Stimulated activated CD4-positive, alpha-beta T cell treated with anti-CD3 and anti-CD28 coated beads, Interleukin-1b, Interleukin-23, amount 100 ng/mL, for 1 hour (primary cell): Measurements from ENCODE around the gene TSACC.

ENCODE experiments used
- DNase-seq, 2 donors: peaks; one replicate each; pipeline ENCODE4 v3.0.0-alpha.2; 2020; ENCODE audit warnings: low read depth in 2 of 2

TSACC gene

GRCh38 chr1:156373546-156373945 lies 35.2 kb downstream of the TSACC start:
- DNase-seq = no peak

- no peak for DNase-seq
Observed at GRCh38 chr1:156376146-156376545, 37.8 kb downstream of the TSACC start.

DNA sequence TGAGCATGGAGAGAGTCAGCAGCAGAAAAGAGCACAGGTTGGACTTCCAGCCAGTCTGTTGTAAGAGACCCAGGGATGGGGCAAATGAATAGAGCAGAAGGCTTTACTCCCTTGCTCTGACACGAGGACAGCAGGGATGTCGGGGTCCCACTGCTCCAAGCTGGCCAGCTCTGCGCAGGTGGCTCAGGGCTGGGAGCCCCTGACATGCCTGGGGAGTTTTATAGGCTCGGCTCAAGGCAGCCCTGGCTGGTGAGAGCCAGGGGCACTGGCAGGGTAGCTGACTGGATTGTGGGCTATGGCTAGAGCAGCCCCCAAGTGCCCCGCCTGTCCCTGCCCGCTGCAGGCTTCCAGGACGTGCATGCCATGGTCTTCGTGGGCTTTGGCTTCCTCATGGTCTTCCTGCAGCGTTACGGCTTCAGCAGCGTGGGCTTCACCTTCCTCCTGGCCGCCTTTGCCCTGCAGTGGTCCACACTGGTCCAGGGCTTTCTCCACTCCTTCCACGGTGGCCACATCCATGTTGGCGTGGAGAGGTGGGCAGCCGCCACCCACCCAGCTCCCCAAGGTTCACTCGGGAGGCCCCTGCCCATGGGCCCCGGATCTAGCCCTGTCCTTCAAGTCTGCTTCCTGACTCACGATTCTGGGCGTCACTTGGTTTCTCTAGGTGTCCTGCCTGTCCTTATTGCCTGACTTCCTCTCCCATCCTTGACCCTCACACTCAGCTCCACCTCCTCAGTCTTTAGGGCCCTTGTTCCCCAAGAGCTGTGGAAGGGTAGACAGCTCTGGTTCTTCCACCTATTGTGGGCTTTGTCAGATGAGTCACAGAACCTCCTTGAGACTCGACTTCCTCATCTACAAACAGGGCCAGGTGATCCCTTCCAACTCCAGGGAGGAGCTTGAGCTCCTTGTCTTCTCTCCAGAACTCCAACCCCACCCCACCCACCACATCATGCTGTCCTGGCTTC lies 38.9 kb downstream of the TSACC start:
- DNase-seq = no peak

- no peak for DNase-seq
Observed at GRCh38 chr1:156378557-156378956, 40.2 kb downstream of the TSACC start.

DNA sequence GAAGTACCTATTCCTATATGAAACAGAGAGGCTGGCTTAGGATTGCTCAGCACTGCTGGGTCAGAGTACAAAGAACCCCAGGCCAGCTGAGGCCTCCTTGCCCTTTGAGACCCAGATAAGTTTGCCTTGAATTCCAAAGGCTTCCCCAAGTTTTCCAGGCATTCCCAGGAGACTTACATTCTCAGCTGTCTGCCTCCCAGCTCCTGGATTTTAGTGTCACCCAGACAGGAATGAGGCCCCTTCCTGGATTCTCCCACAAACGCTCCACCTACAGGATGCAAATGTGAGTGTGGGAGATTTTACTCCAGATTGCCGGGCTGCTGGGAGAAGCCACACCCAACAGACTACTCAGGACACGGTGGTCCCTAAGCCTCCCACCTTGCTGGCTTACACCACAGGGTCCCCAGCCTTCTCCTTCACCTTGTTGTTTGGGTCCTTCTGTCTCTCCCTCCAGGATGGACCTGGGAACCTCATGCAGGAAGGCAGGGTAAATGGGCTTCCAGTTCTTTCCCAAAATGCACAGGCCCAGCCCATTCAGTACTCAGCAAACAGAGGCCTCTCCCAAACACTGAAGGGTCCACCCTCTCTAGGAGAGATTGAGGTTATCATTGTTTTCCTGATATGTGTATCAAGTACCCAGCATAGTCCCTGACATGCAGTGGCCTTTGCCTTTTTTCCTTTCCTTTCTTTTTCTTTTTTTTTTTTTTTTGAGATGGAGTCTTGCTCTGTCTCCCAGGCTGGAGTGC lies 41.3 kb downstream of the TSACC start:
- DNase-seq = no peak

GRCh38 chr1:156382561-156382960 lies 44.2 kb downstream of the TSACC start:
- DNase-seq = no peak

DNA sequence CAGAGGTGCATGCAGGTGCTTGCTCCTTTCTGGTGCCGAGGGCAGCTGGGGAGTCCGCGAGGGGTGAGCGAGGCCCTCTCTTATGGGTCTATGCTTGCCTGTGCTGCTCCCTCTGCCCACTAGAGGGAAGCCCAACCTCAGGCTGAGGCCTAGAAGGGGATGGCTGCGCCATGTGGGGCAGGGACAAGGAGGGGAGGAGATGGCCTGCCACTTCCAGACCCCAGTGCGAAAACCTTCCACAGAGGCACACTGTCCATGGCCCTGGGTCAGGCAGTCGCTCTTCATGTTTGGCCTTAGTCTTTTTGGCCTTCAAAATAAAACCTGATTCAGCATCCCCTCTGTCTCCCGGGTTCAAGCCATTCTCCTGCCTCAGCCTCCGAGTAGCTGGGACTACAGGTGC lies 44.7 kb downstream of the TSACC start:
- peak; percentile 10 to 44 for DNase-seq

DNA sequence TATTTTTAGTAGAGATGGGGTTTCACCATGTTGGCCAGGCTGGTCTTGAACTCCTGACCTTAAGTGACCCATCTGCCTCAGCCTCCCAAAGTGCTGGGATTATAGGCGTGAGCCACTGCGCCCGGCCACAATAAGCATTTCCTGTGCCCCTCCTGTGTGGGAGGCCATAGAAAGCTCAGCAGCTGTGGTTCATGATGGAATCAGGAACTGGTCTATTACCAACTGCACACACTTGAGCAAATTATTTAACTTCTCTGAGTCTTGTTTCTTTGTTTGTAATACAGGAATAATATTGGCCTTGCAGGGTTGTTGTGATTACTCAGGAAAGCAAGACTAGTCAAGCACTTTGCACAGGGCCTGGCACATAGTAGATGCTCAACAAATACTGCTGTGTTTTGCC lies 45.7 kb downstream of the TSACC start:
- DNase-seq = no peak

DNA sequence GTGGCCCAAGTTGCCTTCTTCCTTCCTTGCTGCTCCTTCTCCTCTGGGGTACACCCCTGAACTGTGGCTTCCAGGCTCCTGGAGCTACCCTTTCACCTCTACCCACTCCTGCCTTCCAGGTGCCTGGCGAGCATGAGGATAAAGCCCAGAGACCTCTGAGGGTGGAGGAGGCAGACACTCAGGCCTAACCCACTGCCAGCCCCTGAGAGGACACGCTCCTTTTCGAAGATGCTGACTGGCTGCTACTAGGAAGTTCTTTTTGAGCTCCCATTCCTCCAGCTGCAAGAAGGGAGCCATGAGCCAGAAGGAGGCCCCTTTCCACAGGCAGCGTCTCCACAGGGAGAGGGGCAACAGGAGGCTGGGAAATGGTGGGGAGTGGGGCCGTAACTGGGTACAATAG lies 46.3 kb downstream of the TSACC start:
- DNase-seq = no peak

DNA sequence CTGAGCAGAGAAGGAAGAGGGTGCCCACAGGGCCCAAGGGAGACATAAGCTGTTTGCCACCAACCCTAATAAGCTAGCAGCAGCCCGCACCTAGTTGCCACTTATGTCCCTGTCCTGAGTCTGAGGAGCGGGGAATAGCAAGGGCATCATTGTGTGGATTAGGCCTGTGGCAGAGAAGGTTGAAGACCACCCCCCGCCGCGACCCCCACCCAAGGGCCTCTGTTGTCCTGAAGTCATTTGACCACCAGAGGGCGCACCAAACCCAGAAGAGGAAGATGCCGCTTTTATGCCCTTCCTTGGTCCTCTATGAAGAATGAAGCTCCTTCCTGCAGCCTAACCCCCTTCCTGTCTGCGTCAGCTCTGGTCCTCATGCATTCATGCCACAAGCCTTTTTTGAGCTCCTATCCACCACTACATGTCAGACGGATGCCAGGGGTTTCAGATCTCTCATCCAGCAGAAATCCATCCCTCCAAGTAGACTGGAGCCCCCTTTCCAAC lies 47.3 kb downstream of the TSACC start:
- DNase-seq = peak; percentile 35 to 55

DNA sequence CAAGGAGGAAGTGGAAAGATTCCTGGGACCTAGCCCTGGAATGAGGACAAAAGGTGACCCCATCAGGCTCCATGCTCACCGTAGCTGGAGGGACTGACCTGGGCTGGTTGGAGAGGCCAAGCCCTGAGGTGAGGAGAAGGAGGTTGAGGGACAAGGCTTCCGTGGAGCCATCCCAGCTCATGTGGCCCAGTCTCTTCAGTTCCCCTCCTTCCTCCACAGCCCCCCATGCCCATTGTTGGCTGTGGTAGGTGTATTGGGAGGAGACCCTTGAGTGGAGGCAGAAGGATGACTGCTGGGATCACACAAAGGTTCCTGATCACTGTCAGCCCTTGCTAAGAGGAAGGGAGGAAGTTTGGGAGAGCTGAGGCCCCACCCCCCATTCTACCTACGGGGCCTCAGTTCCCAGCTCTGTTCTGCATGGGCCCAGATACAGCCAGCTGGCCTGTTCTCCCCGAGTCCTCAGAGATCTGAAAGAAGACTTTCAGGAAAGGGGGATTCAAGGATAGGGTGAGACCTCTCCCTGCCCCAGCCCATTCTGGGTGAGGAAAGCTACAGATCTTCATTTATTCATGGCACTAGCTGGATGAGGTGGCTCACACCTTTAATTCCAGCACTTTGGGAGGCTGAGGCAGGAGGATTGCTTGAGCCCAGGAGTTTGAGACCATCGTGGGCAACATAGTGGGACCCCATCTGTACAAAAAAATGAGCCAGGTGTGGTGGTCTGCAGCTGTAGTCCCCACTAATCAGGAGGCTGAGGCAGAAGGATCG lies 48.0 kb downstream of the TSACC start:
- DNase-seq = no peak

- DNase-seq = no peak
Observed at GRCh38 chr1:156386949-156387869, 48.9 kb downstream of the TSACC start.

DNA sequence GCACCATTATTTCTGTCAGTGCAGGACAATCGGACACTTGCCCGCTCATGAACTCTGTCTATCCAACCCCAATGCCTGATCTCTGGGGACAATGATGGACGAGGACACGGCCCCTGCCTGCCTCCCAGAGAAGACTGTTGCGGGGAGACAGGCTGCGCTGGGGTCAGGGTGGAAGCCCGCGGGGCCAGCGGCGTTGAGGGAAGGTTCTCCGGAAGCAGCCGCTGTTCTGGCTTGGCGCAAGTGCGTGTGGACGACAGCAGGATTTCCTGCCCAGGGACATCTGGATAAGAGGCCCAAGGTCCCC lies 49.5 kb downstream of the TSACC start:
- DNase-seq = no peak

DNA sequence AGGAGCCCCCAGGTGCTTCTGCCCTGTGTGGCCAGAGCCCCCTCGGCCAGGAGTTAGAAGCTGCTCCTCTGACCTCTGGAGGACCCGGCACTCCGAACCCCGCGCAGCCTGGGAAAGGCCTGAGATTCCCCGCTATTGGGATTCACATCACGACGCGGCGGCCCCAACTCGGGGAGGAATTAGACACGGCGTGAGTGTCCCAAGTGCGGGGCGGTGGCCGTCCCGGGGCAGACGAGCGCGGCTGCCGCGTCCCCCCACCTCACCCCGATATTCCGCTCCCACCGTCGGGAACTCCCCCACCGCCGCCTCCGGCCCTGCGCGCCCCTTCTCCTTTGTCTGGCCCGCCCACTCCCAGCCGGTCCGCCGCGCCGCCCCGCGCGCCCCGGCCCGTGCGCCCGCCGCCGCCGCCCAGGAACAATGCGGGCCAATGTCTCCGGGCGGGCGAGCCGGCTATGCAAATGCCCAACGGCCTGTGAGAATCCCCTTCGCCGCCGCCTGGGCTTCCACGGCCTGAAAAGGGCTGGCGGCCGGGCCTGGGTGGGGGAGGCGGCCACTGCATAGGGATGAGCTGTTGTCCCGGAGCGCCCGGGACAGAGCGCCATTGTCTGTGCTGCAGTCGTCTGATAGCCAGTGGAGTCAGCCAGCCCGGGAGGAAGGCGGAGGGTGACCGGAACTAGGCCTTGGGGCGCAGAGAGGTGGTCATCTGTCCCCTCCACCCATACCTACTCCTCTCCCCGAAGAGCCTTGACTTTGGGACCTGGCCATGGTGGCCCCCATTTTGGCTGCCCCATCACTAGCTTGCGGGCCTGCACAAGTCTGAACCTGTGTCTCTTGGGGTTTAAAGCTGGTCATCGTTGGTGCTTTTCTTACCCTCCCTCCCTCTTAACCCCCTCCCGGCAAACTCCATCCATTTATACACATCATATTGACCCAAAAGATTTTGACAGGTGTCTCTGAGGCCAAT lies 50.1 kb downstream of the TSACC start:
- no peak for DNase-seq

- DNase-seq = no peak
Observed at GRCh38 chr1:156389311-156389710, 51.0 kb downstream of the TSACC start.

- no peak for DNase-seq
Observed at GRCh38 chr1:156390469-156391365, 52.4 kb downstream of the TSACC start.

DNA sequence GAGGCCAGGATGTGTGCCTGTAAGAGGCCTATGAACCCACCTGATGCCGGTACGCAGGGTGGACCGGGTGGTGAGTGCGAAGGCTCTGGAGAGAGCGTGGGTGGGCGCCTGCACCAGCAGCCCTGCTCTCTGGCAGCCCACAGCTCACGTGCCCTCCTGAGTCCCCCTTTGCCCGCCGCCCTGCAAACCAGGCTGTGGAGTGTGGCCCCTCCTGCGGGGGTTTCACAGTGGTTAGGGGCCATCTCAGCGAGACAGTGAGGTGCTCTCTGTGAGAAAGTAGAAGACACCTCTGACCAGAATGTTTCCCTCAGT lies 53.0 kb downstream of the TSACC start:
- DNase-seq = no peak

- no peak for DNase-seq
Observed at GRCh38 chr1:156391701-156392100, 53.4 kb downstream of the TSACC start.

- no peak for DNase-seq
Observed at GRCh38 chr1:156392452-156392853, 54.1 kb downstream of the TSACC start.
